ENCODE data around the gene HPCAL1.

DNA sequence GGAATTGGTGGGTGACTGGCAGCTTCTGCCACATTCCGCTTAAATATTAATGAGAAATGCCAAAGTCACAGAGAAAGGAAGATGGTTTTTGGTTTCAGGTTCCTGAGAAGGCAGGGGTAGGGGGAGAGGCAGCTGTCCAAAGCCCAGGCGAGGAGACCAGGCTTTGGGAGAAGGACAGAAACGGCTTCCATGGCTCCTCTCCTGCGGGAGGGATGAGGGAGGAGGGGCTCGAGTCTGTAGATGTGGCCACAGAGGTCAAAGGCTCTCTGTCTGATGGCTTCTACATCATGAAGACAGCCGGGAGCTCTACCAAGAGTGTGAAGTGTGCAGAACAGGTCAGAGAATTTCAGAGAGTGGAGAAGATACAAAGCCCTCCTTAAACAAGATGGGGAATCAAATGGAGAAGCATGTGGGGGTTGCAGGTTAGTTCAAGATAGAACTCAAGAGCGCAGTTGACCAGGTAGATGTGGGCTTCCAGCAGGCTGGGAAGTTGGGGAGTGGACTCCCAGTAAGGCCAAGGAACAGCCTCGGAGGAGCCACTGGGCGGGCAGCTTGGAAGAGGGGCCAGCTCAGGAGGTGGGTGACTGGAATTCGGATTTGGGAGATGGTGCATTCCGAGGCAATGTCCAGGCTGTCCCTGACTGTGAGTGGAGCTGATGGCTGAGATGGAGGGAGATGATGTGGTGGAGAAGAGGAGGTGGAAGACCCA lies 23.8 kb upstream of the HPCAL1 start:
- TF ChIP-seq, protein P1, sequence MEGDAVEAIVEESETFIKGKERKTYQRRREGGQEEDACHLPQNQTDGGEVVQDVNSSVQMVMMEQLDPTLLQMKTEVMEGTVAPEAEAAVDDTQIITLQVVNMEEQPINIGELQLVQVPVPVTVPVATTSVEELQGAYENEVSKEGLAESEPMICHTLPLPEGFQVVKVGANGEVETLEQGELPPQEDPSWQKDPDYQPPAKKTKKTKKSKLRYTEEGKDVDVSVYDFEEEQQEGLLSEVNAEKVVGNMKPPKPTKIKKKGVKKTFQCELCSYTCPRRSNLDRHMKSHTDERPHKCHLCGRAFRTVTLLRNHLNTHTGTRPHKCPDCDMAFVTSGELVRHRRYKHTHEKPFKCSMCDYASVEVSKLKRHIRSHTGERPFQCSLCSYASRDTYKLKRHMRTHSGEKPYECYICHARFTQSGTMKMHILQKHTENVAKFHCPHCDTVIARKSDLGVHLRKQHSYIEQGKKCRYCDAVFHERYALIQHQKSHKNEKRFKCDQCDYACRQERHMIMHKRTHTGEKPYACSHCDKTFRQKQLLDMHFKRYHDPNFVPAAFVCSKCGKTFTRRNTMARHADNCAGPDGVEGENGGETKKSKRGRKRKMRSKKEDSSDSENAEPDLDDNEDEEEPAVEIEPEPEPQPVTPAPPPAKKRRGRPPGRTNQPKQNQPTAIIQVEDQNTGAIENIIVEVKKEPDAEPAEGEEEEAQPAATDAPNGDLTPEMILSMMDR (conservative IDR thresholded peaks at IDR 0.05; ENCODE audit: low read depth, low read length), result no peak
- TF ChIP-seq EZH2 (IDR thresholded peaks at IDR 0.05; ENCODE audit: low read length, unreplicated experiment), result no peak
